ENCODE data around the gene BMP7.
A peak's percentile ranks its signal among the peaks of the same experiment; 100 is the strongest.

Gene BMP7

DNA sequence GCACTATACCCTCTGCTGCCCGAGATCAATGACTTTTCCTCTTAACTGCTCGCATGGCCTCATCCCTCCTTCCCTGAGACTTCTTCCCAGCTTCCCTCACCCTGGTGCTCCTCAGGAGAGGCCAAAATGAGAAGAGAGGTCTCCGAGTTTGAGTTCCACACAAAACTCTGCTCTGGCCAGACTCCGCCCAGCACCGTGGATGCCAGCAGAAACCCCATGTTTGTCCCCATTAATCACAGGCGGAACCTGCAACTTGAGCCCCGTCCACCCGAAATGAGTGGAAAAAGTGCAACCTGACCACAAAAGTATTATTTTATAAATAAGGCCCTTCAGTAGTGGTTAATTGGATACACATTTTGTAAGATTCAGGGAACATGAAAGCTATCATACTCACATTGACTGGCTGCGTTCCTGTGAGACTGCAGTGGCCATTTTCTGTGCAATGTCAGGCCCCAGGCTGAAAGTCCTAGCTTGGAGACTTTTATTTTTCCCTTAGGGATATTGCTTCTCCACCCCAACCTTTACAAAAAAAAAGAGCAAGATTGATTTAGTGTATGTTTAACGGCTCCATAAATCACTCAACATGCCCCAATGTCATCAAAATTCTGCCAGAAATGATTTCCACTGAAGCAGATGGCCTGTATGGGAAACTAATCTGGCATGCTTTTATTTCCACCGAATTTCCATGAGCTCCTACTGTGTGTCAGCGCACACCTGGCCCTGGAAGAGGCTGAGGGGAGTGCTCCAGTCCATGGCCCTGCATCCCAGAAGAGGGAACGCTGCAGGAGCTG, 134.6 kb downstream of the BMP7 start:
- TF ChIP-seq YY1 (IDR thresholded peaks at IDR 0.05; ENCODE audit: insufficient read depth, insufficient read length) (no peak), SUZ12 (IDR thresholded peaks at IDR 0.05; ENCODE audit: extremely low read depth, insufficient read depth, insufficient read length) (no peak), ZNF274 (IDR thresholded peaks at IDR 0.05; ENCODE audit: low read depth, low read length) (no peak)
- Histone ChIP-seq H3K27me3 (ENCODE audit: insufficient read depth, insufficient read length) (no peaks in the 10 kb centered on the region), H3K9me3 (ENCODE audit: insufficient read depth, low read length) (peaks cover 9% of the 10 kb centered on the region; the same call in 1 of the 2 replicates), H3K4me3 (ENCODE audit: insufficient read length, low read depth) (no peak overlapping the region), H3K9ac (ENCODE audit: insufficient read length, low read depth) (no peak overlapping the region), H3K4me1 (ENCODE audit: insufficient read depth, insufficient read length) (peaks cover 15% of the 10 kb centered on the region), H3K36me3 (ENCODE audit: insufficient read depth, insufficient read length, low read length) (no peaks in the 10 kb centered on the region)
- DNase-seq (ENCODE audit: low read depth, low spot score) = no peak

DNA sequence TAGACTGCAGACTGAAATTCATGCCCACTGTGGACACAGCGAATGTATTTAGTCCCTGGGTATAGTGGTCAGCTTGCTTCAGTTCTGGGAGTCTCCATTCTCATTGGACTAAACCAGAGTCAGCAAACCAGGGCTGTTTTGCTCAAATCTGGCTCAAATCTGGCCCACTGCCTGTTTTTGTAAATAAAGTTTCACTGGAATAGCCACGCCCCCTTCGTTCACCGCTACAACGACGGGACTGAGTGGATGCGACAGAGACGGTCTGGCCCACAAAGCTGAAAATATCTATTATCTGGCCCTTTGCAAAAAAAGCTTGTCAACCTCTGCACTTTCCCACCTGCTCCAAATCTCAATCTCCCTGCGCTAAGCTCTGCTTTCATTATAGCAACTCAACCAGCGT, 135.4 kb downstream of the BMP7 start:
- H3K36me3 ChIP-seq (ENCODE audit: insufficient read depth, insufficient read length, low read length) = no peaks in the 10 kb centered on the region
- peaks cover 9% of the 10 kb centered on the region; the same call in 1 of the 2 replicates for H3K9me3 ChIP-seq (ENCODE audit: insufficient read depth, low read length)
- peaks cover 4% of the 10 kb centered on the region for H3K27me3 ChIP-seq (ENCODE audit: insufficient read depth, insufficient read length)
- no peak for DNase-seq (ENCODE audit: low read depth, low spot score)
- H3K9ac ChIP-seq (ENCODE audit: insufficient read length, low read depth) = no peak overlapping the region
- no peak overlapping the region for H3K4me3 ChIP-seq (ENCODE audit: insufficient read length, low read depth)
- TF ChIP-seq ZNF274 (IDR thresholded peaks at IDR 0.05; ENCODE audit: low read depth, low read length) (no peak), SUZ12 (IDR thresholded peaks at IDR 0.05; ENCODE audit: extremely low read depth, insufficient read depth, insufficient read length) (no peak), YY1 (IDR thresholded peaks at IDR 0.05; ENCODE audit: insufficient read depth, insufficient read length) (no peak)
- H3K4me1 ChIP-seq (ENCODE audit: insufficient read depth, insufficient read length) = peaks cover 22% of the 10 kb centered on the region

DNA sequence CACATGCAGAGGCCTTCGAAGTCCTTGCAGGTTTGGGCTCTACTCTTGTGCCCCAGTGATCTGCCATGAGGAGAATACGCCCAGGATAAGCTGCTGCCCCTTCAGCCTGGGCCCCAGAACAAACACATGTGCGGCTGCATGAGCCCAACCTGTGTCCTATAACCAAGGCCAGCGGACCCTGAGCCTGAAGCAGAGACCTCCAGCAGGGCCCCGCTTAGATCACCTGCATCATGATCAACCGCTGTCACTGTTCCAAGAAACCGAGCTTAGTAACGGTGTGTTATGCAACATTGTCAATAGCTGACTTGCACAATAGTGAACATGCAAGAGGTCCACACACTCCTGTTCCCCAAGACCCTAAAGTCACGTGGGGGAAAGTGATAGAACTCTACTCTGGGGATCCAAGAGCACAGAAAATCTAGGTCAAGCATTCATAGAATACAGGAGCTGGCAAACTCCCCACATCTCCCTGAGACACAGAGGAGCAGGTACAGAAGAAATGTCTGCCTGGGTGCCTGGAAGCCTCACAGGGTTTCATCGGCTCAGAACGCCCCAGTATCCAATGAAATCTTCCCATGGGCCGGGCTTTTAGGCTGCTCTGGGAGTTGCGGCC, 136.2 kb downstream of the BMP7 start:
- DNase-seq (ENCODE audit: low read depth, low spot score) = no peak
- no peak for TF ChIP-seq ZNF274 (IDR thresholded peaks at IDR 0.05; ENCODE audit: low read depth, low read length)
- TF ChIP-seq YY1 (IDR thresholded peaks at IDR 0.05; ENCODE audit: insufficient read depth, insufficient read length) = no peak
- no peak for TF ChIP-seq SUZ12 (IDR thresholded peaks at IDR 0.05; ENCODE audit: extremely low read depth, insufficient read depth, insufficient read length)
- Histone ChIP-seq H3K4me1 (ENCODE audit: insufficient read depth, insufficient read length) (peaks cover 26% of the 10 kb centered on the region), H3K36me3 (ENCODE audit: insufficient read depth, insufficient read length, low read length) (no peaks in the 10 kb centered on the region), H3K4me3 (ENCODE audit: insufficient read length, low read depth) (no peak overlapping the region), H3K9ac (ENCODE audit: insufficient read length, low read depth) (no peak overlapping the region), H3K27me3 (ENCODE audit: insufficient read depth, insufficient read length) (peaks cover 12% of the 10 kb centered on the region), H3K9me3 (ENCODE audit: insufficient read depth, low read length) (0 out of 2 replicates have a peak, but pooled peaks cover 5% of the 10 kb centered on the region)

DNA sequence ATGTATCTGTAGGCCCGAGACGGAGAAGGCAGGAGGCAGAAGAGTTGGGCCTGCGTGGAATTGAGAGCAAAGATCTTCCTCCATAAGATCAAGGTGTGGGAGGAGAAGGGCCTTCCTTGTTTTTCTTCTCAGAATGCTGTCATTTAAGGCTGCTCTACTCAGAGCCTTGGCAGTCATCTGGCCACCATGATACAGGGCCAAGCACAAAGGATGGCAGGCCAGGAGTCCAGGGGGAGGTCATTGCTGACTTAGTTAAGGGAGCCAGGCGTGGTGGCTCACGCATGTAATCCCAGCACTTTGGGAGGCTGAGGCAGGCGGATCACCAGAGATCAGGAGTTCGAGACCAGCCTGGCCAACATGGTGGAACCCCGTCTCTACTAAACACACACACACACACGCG, 137.1 kb downstream of the BMP7 start:
- TF ChIP-seq YY1 (IDR thresholded peaks at IDR 0.05; ENCODE audit: insufficient read depth, insufficient read length) (no peak), SUZ12 (IDR thresholded peaks at IDR 0.05; ENCODE audit: extremely low read depth, insufficient read depth, insufficient read length) (no peak), ZNF274 (IDR thresholded peaks at IDR 0.05; ENCODE audit: low read depth, low read length) (no peak)
- H3K4me1 ChIP-seq (ENCODE audit: insufficient read depth, insufficient read length) = peaks cover 26% of the 10 kb centered on the region
- H3K9me3 ChIP-seq (ENCODE audit: insufficient read depth, low read length) = 0 out of 2 replicates have a peak, but pooled peaks cover 5% of the 10 kb centered on the region
- no peaks in the 10 kb centered on the region for H3K36me3 ChIP-seq (ENCODE audit: insufficient read depth, insufficient read length, low read length)
- no peak overlapping the region for H3K9ac ChIP-seq (ENCODE audit: insufficient read length, low read depth)
- no peak for DNase-seq (ENCODE audit: low read depth, low spot score)
- peaks cover 12% of the 10 kb centered on the region for H3K27me3 ChIP-seq (ENCODE audit: insufficient read depth, insufficient read length)
- no peak overlapping the region for H3K4me3 ChIP-seq (ENCODE audit: insufficient read length, low read depth)

DNA sequence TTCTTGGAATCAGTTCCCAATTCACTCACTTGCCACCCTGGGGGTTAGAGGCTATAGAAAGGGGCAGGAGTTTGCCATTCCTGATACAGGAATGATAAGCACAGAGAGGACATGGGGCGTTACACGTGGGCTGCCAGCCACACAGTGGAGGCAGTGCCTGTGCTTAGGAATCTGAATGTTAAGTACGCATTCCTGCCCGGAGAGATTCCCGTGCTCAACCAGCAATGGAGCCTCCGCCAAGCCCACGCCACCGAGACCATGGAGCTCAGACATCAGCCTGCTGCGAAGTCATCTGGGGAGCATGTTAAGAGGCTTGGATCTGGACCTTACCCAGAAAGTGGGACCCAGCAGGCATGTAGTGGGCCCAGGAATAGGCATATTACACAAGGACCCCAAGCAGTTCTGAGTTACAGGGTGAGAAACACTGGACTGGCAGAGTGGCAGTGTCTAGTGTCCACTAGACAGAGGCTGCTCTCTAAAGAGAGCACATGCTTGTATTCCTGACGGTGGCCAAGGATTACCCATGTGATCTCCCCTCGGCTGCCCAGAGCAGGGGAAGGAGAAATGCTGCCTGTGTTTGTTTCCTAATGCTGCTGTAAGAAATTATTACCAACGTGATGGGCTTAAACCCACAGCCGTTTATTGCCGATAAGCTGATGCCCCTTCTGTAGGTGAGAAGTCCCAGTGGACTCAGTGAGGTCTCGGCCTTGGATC, 138.2 kb downstream of the BMP7 start:
- TF ChIP-seq ZNF274 (IDR thresholded peaks at IDR 0.05; ENCODE audit: low read depth, low read length) (no peak), YY1 (IDR thresholded peaks at IDR 0.05; ENCODE audit: insufficient read depth, insufficient read length) (no peak), SUZ12 (IDR thresholded peaks at IDR 0.05; ENCODE audit: extremely low read depth, insufficient read depth, insufficient read length) (no peak)
- Histone ChIP-seq H3K9me3 (ENCODE audit: insufficient read depth, low read length) (peaks cover 13% of the 10 kb centered on the region; the same call in 1 of the 2 replicates), H3K36me3 (ENCODE audit: insufficient read depth, insufficient read length, low read length) (no peaks in the 10 kb centered on the region), H3K9ac (ENCODE audit: insufficient read length, low read depth) (peak overlapping the region; percentile 18), H3K4me3 (ENCODE audit: insufficient read length, low read depth) (no peak overlapping the region), H3K4me1 (ENCODE audit: insufficient read depth, insufficient read length) (peaks cover 26% of the 10 kb centered on the region), H3K27me3 (ENCODE audit: insufficient read depth, insufficient read length) (peaks cover 12% of the 10 kb centered on the region)
- no peak for DNase-seq (ENCODE audit: low read depth, low spot score)

DNA sequence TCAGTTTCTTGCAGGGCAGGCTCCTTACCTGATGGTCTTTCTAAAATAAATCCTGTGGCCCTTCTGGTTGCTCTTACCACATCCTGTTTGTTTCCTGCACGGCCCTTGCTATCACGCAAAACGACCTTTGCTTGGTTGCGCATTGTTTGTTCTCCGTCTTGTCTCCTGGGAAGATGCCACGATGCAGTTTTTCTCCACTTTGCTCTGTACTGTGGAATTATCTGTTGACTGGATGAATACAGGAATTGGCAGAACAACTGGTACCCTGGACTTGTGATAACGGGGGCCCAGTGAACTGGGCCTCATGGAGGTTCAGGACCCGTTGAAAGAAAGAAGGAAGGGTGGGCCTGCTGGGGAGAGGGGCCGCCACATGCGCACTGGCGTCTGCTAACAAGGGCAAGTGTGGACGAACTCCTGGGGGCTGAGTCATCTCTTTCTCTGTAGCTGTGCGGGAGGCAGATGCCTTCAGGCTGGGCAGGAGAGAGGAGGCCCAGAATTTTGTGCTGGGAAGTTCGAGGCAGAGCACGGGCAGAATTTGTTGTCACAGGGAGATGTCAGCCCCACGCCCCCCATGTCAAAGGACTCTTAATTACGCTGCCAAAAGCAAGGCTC, 139.9 kb downstream of the BMP7 start:
- no peak overlapping the region for H3K4me3 ChIP-seq (ENCODE audit: insufficient read length, low read depth)
- peaks cover 13% of the 10 kb centered on the region; the same call in 1 of the 2 replicates for H3K9me3 ChIP-seq (ENCODE audit: insufficient read depth, low read length)
- no peak for DNase-seq (ENCODE audit: low read depth, low spot score)
- no peaks in the 10 kb centered on the region for H3K36me3 ChIP-seq (ENCODE audit: insufficient read depth, insufficient read length, low read length)
- H3K27me3 ChIP-seq (ENCODE audit: insufficient read depth, insufficient read length) = peaks cover 12% of the 10 kb centered on the region
- no peak for TF ChIP-seq YY1 (IDR thresholded peaks at IDR 0.05; ENCODE audit: insufficient read depth, insufficient read length)
- no peak for TF ChIP-seq SUZ12 (IDR thresholded peaks at IDR 0.05; ENCODE audit: extremely low read depth, insufficient read depth, insufficient read length)
- no peak for TF ChIP-seq ZNF274 (IDR thresholded peaks at IDR 0.05; ENCODE audit: low read depth, low read length)
- H3K4me1 ChIP-seq (ENCODE audit: insufficient read depth, insufficient read length) = peaks cover 26% of the 10 kb centered on the region
- H3K9ac ChIP-seq (ENCODE audit: insufficient read length, low read depth) = no peak overlapping the region
